GM21619 (cell line): ENCODE data around the gene PCDHB8.
"Not testable (repeated sequence)": the region's sequence is repeated elsewhere in the genome, so short reads cannot be mapped to it uniquely, and the experiment has no call there.

Source experiments
- ATAC-seq: cut with Tn5 transposase; IDR thresholded peaks from one replicate; pipeline ENCODE4 v1.9.1; 2021; ENCODE audit not compliant: unreplicated experiment

Gene PCDHB8

DNA sequence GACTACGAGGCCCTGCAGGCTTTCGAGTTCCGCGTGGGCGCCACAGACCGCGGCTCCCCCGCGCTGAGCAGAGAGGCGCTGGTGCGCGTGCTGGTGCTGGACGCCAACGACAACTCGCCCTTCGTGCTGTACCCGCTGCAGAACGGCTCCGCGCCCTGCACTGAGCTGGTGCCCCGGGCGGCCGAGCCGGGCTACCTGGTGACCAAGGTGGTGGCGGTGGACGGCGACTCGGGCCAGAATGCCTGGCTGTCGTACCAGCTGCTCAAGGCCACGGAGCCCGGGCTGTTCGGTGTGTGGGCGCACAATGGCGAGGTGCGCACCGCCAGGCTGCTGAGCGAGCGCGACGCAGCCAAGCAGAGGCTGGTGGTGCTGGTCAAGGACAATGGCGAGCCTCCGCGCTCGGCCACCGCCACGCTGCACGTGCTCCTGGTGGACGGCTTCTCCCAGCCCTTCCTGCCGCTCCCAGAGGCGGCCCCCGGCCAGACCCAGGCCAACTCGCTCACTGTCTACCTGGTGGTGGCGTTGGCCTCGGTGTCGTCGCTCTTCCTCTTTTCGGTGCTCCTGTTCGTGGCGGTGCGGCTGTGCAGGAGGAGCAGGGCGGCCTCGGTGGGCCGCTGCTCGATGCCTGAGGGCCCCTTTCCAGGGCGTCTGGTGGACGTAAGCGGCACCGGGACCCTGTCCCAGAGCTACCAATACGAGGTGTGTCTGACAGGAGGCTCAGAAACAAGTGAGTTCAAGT lies 6.7 kb downstream of the PCDHB8 start:
- not testable (repeated sequence) for ATAC-seq

DNA sequence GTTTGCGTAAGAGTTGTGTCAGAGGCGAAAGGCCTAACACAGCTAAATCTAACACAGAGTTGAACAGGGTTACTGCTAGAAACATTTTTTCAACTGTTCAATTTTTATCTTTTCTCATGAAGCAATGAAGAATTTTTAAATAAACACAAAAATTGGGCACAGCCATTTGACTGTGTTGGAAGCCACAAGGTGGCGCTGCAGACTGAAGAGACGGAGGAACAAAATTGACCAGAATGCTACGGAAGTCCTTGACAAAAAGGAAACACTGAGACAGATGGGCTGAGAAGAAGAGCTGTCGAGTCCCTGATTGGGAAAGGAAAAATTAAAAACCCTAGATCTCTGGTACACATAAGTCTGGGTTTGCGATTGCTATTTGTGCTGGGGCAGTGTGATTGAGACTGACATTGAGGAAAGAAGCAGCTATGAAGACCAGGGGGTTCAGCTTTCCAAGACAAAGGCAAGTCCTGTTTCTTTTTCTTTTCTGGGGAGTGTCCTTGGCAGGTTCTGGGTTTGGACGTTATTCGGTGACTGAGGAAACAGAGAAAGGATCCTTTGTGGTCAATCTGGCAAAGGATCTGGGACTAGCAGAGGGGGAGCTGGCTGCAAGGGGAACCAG lies 9.4 kb downstream of the PCDHB8 start, which contains the start of gene PCDHB9:
Gene PCDHB9, plus strand, starts transcription at position 265 of the 616 bp plus-strand sequence. Its CDS starts 158 bp downstream, at position 423.
- no peak for ATAC-seq

DNA sequence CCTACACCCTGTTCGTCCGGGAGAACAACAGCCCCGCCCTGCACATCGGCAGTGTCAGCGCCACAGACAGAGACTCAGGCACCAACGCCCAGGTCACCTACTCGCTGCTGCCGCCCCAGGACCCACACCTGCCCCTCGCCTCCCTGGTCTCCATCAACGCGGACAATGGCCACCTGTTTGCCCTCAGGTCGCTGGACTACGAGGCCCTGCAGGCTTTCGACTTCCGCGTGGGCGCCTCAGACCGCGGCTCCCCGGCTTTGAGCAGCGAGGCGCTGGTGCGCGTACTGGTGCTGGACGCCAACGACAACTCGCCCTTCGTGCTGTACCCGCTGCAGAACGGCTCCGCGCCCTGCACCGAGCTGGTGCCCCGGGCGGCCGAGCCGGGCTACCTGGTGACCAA lies 11.1 kb downstream of the PCDHB8 start:
- ATAC-seq, result not testable (repeated sequence)

DNA sequence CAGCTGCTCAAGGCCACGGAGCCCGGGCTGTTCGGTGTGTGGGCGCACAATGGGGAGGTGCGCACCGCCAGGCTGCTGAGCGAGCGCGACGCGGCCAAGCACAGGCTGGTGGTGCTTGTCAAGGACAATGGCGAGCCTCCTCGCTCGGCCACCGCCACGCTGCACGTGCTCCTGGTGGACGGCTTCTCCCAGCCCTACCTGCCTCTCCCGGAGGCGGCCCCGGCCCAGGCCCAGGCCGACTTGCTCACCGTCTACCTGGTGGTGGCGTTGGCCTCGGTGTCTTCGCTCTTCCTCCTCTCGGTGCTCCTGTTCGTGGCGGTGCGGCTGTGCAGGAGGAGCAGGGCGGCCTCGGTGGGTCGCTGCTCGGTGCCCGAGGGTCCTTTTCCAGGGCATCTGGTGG lies 11.5 kb downstream of the PCDHB8 start:
- ATAC-seq, result not testable (repeated sequence)

DNA sequence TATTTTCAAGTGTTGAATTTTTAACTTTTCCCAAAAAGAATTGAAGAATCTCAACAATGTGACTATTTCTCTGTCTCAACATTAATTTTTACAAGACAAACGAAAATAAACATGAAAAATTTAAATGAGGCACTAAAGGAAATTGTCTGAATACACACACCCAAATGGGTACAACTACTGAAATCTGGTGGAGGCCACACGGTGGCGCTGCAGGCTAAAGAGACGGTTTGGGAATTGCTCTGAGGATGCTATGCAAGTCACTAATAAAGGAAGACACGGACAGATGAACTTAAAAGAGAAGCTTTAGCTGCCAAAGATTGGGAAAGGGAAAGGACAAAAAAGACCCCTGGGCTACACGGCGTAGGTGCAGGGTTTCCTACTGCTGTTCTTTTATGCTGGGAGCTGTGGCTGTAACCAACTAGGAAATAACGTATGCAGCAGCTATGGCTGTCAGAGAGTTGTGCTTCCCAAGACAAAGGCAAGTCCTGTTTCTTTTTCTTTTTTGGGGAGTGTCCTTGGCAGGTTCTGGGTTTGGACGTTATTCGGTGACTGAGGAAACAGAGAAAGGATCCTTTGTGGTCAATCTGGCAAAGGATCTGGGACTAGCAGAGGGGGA lies 14.6 kb downstream of the PCDHB8 start, which contains the start of gene PCDHB10:
Gene PCDHB10, plus strand, starts transcription at position 244 of the 616 bp plus-strand sequence. Its CDS starts 200 bp downstream, at position 444.
- no peak for ATAC-seq

DNA sequence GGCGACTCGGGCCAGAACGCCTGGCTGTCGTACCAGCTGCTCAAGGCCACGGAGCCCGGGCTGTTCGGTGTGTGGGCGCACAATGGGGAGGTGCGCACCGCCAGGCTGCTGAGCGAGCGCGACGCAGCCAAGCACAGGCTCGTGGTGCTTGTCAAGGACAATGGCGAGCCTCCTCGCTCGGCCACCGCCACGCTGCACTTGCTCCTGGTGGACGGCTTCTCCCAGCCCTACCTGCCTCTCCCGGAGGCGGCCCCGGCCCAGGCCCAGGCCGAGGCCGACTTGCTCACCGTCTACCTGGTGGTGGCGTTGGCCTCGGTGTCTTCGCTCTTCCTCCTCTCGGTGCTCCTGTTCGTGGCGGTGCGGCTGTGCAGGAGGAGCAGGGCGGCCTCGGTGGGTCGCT lies 16.7 kb downstream of the PCDHB8 start:
- not testable (repeated sequence) for ATAC-seq

DNA sequence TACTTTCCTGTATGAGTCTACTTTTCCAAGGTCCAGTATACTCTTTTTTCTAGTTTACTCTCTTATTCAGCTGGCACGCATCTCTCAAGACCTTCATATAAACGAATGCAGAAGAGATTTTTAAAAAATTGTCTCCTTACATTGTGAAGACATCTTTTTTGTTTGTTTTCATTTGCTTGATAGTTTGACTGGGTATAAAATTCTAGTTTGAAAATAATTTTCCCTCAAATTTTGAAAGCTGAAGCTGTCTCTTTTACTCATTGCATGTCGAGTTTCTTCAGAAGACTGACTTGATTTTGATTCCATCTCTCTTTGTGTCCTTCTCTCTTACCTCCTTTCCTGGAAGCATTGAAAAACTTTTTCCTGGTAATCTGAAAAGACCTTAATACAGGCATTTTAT lies 18.8 kb downstream of the PCDHB8 start:
- no peak for ATAC-seq

DNA sequence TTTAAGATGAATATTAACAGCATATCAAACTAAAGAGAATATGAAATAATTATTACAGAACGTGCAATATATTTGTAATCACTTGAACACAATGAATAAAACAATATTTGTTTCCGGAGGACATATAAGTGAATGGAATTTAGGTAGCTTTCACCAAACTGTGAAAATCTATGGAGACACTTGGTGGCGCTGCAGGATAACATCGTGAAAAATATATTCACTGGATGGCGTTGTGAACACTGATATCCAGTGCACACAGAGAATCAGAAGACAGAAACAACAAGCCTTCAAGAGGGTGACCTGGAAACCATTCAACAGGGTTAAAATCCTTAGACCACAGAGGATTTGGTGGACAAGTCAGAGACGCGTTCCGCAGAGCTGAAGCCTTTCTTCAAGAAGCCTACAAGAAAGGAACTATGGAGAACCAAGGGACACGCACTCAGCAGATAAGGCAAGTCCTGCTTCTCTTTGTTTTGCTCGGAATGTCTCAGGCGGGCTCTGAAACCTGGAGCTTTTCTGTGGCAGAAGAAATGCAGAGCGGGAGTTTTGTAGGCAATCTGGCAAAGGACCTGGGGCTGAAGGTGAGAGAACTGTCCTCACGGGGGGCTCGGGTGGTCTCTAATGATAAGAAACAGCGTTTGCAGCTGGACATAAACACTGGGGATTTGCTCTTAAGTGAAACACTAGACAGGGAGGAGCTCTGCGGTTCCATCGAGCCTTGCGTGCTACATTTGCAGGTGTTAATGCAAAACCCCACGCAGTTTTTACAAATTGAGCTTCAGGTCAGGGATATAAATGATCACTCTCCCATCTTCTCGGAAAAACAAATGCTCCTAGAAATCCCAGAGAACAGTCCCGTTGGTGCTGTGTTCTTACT lies 22.0 kb downstream of the PCDHB8 start, which contains the start of gene PCDHB11:
Gene PCDHB11, plus strand, starts transcription at position 269 of the 877 bp plus-strand sequence. Its CDS starts 148 bp downstream, at position 417.
- no peak for ATAC-seq

DNA sequence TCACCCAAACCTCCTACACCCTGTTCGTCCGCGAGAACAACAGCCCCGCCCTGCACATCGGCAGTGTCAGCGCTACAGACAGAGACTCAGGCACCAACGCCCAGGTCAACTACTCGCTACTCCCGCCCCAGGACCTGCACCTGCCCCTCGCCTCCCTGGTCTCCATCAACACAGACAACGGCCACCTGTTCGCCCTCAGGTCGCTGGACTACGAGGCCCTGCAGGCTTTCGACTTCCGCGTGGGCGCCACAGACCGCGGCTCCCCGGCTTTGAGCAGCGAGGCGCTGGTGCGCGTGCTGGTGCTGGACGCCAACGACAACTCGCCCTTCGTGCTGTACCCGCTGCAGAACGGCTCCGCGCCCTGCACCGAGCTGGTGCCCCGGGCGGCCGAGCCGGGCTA lies 23.5 kb downstream of the PCDHB8 start:
- not testable (repeated sequence) for ATAC-seq

DNA sequence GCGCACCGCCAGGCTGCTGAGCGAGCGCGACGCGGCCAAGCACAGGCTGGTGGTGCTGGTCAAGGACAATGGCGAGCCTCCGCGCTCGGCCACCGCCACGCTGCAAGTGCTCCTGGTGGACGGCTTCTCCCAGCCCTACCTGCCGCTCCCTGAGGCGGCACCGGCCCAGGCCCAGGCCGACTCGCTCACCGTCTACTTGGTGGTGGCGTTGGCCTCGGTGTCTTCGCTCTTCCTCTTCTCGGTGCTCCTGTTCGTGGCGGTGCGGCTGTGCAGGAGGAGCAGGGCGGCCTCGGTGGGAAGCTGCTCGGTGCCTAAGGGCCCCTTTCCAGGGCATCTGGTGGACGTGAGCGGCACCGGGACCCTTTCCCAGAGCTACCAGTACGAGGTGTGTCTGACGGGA lies 24.1 kb downstream of the PCDHB8 start:
- not testable (repeated sequence) for ATAC-seq

DNA sequence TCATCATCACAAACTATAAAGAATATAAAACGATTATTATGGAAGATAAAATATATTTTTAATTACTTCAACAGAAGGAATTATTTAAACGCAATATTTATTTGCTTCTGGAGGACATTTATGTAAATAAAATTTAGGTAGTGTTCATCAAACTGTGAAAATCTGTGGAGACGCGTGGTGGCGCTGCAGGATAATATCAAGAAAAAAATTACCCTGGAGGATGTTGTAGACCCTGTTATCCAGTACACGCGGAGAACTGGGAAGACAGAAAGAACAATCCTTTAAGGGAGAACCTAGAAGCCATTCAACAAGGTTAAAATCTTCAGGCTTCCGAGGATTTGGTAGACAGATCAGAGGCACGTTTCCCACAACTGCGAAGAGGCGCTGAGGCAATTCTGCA lies 30.9 kb downstream of the PCDHB8 start, which contains the start of gene PCDHB12:
Gene PCDHB12, plus strand, starts transcription at position 242 of the 400 bp plus-strand sequence. CDS start 189 bp downstream, outside the sequence.
- no peak for ATAC-seq

DNA sequence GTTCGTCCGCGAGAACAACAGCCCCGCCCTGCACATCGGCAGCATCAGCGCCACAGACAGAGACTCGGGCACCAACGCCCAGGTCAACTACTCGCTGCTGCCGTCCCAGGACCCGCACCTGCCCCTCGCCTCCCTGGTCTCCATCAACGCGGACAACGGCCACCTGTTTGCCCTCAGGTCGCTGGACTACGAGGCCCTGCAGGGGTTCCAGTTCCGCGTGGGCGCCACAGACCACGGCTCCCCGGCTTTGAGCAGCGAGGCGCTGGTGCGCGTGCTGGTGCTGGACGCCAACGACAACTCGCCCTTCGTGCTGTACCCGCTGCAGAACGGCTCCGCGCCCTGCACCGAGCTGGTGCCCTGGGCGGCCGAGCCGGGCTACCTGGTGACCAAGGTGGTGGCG lies 32.7 kb downstream of the PCDHB8 start:
- ATAC-seq, result not testable (repeated sequence)

DNA sequence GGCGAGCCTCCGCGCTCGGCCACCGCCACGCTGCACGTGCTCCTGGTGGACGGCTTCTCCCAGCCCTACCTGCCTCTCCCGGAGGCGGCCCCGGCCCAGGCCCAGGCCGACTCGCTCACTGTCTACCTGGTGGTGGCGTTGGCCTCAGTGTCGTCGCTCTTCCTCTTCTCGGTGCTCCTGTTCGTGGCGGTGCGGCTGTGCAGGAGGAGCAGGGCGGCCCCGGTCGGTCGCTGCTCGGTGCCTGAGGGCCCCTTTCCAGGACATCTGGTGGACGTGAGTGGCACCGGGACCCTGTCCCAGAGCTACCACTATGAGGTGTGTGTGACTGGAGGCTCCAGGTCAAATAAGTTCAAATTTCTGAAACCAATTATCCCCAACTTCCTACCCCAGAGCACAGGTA lies 33.3 kb downstream of the PCDHB8 start:
- ATAC-seq, result not testable (repeated sequence)

DNA sequence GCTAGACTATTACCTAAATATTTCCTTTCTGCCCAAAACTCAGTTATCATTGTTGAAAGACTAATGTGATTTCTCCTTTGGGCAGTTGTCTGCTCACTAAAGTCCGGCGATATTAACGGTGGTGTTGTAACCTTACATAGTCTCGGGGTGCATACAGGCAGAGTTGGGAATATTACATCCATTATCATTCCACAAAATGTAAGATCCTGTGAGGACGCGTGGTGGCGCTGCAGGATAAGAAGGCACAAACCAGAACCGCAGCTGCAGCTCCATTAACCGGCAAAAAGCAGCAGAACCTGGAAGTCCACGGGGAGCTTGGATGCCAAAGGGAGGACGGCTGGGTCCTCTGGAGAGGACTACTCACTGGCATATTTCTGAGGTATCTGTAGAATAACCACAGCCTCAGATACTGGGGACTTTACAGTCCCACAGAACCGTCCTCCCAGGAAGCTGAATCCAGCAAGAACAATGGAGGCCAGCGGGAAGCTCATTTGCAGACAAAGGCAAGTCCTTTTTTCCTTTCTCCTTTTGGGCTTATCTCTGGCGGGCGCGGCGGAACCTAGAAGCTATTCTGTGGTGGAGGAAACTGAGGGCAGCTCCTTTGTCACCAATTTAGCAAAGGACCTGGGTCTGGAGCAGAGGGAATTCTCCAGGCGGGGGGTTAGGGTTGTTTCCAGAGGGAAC lies 36.2 kb downstream of the PCDHB8 start, which contains the start of gene PCDHB13:
Gene PCDHB13, plus strand, starts transcription at position 264 of the 684 bp plus-strand sequence. Its CDS starts 205 bp downstream, at position 469.
- ATAC-seq, result not testable (repeated sequence)

DNA sequence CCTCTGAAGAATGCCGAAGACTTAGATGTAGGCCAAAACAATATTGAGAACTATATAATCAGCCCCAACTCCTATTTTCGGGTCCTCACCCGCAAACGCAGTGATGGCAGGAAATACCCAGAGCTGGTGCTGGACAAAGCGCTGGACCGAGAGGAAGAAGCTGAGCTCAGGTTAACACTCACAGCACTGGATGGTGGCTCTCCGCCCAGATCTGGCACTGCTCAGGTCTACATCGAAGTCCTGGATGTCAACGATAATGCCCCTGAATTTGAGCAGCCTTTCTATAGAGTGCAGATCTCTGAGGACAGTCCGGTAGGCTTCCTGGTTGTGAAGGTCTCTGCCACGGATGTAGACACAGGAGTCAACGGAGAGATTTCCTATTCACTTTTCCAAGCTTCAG lies 37.0 kb downstream of the PCDHB8 start:
- ATAC-seq, result not testable (repeated sequence)

DNA sequence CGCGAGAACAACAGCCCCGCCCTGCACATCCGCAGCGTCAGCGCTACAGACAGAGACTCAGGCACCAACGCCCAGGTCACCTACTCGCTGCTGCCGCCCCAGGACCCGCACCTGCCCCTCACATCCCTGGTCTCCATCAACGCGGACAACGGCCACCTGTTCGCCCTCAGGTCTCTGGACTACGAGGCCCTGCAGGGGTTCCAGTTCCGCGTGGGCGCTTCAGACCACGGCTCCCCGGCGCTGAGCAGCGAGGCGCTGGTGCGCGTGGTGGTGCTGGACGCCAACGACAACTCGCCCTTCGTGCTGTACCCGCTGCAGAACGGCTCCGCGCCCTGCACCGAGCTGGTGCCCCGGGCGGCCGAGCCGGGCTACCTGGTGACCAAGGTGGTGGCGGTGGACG lies 37.9 kb downstream of the PCDHB8 start:
- not testable (repeated sequence) for ATAC-seq

DNA sequence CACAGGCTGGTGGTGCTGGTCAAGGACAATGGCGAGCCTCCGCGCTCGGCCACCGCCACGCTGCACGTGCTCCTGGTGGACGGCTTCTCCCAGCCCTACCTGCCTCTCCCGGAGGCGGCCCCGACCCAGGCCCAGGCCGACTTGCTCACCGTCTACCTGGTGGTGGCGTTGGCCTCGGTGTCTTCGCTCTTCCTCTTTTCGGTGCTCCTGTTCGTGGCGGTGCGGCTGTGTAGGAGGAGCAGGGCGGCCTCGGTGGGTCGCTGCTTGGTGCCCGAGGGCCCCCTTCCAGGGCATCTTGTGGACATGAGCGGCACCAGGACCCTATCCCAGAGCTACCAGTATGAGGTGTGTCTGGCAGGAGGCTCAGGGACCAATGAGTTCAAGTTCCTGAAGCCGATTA lies 38.4 kb downstream of the PCDHB8 start:
- ATAC-seq, result not testable (repeated sequence)

DNA sequence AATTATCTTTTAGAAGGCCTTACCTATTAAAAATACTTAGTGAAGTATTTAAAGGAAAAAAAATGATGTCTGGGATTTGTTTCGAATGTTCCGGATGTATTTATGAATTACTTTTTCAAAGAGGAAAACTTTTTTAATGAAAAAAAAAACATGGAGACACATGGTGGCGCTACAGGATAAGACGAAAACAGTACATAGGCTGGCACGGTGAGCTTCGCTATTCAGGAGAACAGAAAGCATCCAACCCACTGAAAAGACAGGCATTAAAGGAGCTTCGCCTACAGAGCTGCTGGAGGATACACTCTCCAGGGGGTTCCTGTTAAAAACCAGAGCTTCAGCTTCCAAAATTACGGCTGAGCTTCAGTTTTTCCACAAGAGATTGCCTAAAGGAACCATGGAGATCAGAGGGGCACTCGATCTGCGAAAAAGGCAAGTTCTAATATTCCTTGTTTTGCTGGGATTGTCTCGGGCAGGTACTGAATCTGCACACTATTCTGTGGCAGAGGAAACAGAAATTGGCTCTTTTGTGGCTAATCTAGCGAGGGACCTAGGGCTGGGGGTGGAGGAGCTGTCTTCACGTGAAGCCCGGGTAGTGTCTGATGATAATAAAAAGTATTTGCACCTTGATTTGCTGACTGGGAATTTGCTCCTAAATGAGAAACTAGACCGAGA lies 45.7 kb downstream of the PCDHB8 start, which contains the start of gene PCDHB14:
Gene PCDHB14, plus strand, starts transcription at position 232 of the 672 bp plus-strand sequence. Its CDS starts 163 bp downstream, at position 395.
- ATAC-seq, result no peak

DNA sequence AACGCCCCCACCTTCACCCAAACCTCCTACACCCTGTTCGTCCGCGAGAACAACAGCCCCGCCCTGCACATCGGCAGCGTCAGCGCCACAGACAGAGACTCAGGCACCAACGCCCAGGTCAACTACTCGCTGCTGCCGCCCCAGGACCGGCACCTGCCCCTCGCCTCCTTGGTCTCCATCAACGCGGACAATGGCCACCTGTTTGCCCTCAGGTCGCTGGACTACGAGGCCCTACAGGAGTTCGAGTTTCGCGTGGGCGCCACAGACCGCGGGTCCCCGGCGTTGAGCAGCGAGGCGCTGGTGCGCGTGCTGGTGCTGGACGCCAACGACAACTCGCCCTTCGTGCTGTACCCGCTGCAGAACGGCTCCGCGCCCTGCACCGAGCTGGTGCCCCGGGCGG lies 47.3 kb downstream of the PCDHB8 start:
- ATAC-seq, result not testable (repeated sequence)
